K562 (cell line): ENCODE measurements around the gene SKIDA1. TPM values are rescaled to one million over a fixed set of nuclear protein-coding genes. Genes with fewer than 3 reads are reported as not detected.
A peak's percentile ranks its signal among the peaks of the same experiment; 100 is the strongest.

Experiments used
- ATAC-seq: fragments of 200-7000 bp; cut with Tn5 transposase; 3 replicates; pipeline ENCODE4 v1.9.1; 2020; ENCODE audit warnings: moderate library complexity
- BruUV-seq: library from RNA; stranded (reverse); fragments of 400-500 nt; replicated peaks from 2 replicates; lab custom pipeline; 2021; lab: Mats Ljungman, UMichigan
- CTCF ChIA-PET: fragments of 300-600 bp; formaldehyde crosslinking; extraction: SDS; loops from one replicate; lab custom pipeline; 2021; ENCODE audit warnings: low intra/inter-chr PET ratio; lab: Yijun Ruan, JAX
- POLR2A ChIA-PET: fragments of 300-600, 350-650 bp; sonication (Branson Sonifier 250); formaldehyde crosslinking; extraction: SDS; loops from one replicate; lab custom pipeline; 2021; ENCODE audit warnings: antibody characterized with exemption, inconsistent platforms; lab: Yijun Ruan, JAX
- DNase-seq, 4 experiments: peaks; one replicate each; pipeline versions ENCODE4 v3.0.0 to v3.0.0-alpha.2; 2011 to 2018; ENCODE audit warnings: low spot score in 3 of 4, mixed read lengths in 3 of 4; ENCODE audit errors: extremely low read depth in 1 of 4
- FAIRE-seq: peaks from 2 replicates; lab custom pipeline; 2011; peaks lifted over from hg19 to GRCh38; lab: Jason Lieb, UNC
- H2AFZ ChIP-seq: 2 replicates; pipeline ENCODE4 v1.6.0; 2011; ENCODE audit warnings: low read depth, low read length, control low read depth, inconsistent platforms
- H3K27ac ChIP-seq: fragments of 200-600 bp; 3 replicates; pipeline ENCODE4 v1.8.0; 2011; ENCODE audit warnings: low read depth, mild to moderate bottlenecking, control low read depth, inconsistent platforms, low read length, moderate library complexity, mixed read lengths; ENCODE audit errors: extremely low read depth
- H3K27me3 ChIP-seq, 2 experiments: fragments of 300-600 bp in 1 of 2; 2 replicates in 1 of 2; 3 replicates in 1 of 2; pipeline versions ENCODE4 v1.6.0 to v1.8.0; 2011; ENCODE audit warnings: inconsistent platforms in 2 of 2, low read length in 2 of 2, mild to moderate bottlenecking in 1 of 2, mixed read lengths in 1 of 2, moderate library complexity in 1 of 2; ENCODE audit not compliant: control insufficient read depth in 2 of 2, insufficient read depth in 2 of 2
- H3K36me3 ChIP-seq: fragments of 300-600 bp; 3 replicates; pipeline ENCODE4 v1.8.0; 2011; ENCODE audit warnings: mild to moderate bottlenecking, low read length, inconsistent platforms; ENCODE audit not compliant: control insufficient read depth, insufficient read depth
- H3K4me1 ChIP-seq, 2 experiments: fragments of 200-600 bp in 1 of 2; replicated peaks in 1 of 2; 2 replicates in 1 of 2; 3 replicates in 1 of 2; pipeline versions ENCODE4 v1.5.1 to v1.8.0; 2011; ENCODE audit warnings: inconsistent platforms in 2 of 2, low read length in 2 of 2, mild to moderate bottlenecking in 1 of 2, mixed read lengths in 1 of 2, moderate library complexity in 1 of 2; ENCODE audit not compliant: control insufficient read depth in 2 of 2, insufficient read depth in 2 of 2
- H3K4me2 ChIP-seq: 2 replicates; pipeline ENCODE4 v1.6.1; 2011; ENCODE audit warnings: low read length, control low read depth, inconsistent platforms, mixed read lengths; ENCODE audit not compliant: insufficient read depth
- H3K4me3 ChIP-seq: fragments of 200-600 bp; sonication (generic), shearing (Covaris generic); 2 replicates; pipeline ENCODE4 v1.5.1; 2016; ENCODE audit warnings: control low read depth, inconsistent platforms
- H3K79me2 ChIP-seq: fragments of 200-600 bp; 3 replicates; pipeline ENCODE4 v1.8.0; 2011; ENCODE audit warnings: low read length, inconsistent platforms; ENCODE audit not compliant: control insufficient read depth, insufficient read depth
- H3K9ac ChIP-seq, 2 experiments: 2 replicates each; pipeline versions ENCODE4 v1.6.0 to v1.6.1; 2011; ENCODE audit warnings: low read depth in 2 of 2, low read length in 2 of 2, control low read depth in 1 of 2, inconsistent platforms in 1 of 2, mild to moderate bottlenecking in 1 of 2, mixed read lengths in 1 of 2; ENCODE audit not compliant: insufficient read depth in 1 of 2
- H3K9me1 ChIP-seq: one replicate; pipeline ENCODE4 v1.6.0; 2011; ENCODE audit warnings: inconsistent platforms, mild to moderate bottlenecking, low read length, moderate library complexity; ENCODE audit not compliant: control insufficient read depth, insufficient read depth
- H3K9me3 ChIP-seq: replicated peaks from 2 replicates; pipeline ENCODE4 v1.5.1; 2011; ENCODE audit warnings: low read depth, low read length, inconsistent platforms; ENCODE audit not compliant: control insufficient read depth, insufficient read depth
- H4K20me1 ChIP-seq: replicated peaks from 2 replicates; pipeline ENCODE4 v1.6.1; 2011; ENCODE audit warnings: low read length, inconsistent platforms, mixed read lengths; ENCODE audit not compliant: control insufficient read depth, insufficient read depth
- ASH1L ChIP-seq: fragments of 450-650 bp; IDR thresholded peaks from 2 replicates; pipeline ENCODE4 v1.6.1; 2018; ENCODE audit warnings: borderline replicate concordance, mild to moderate bottlenecking, low read depth; ENCODE audit not compliant: partially characterized antibody
- CBX3 ChIP-seq, 2 experiments: IDR thresholded peaks; 1 replicate in 1 of 2; 2 replicates in 1 of 2; pipeline ENCODE4 v1.6.1; 2012; ENCODE audit warnings: inconsistent platforms in 2 of 2, low read length in 2 of 2, borderline replicate concordance in 1 of 2, control low read depth in 1 of 2
- EHMT2 ChIP-seq: fragments of 450-650 bp; IDR thresholded peaks from 2 replicates; pipeline ENCODE4 v1.6.1; 2018; ENCODE audit warnings: antibody characterized with exemption
- FOXA3 ChIP-seq, 2 experiments: fragments of 450-650 bp in 1 of 2; sonication (generic) in 1 of 2; formaldehyde crosslinking; IDR thresholded peaks in 1 of 2; conservative IDR thresholded peaks in 1 of 2; 2 replicates each; pipeline versions ENCODE4 v1.4.0 to v1.8.0; 2020 to 2022; ENCODE audit warnings: mild to moderate bottlenecking in 2 of 2, missing genetic modification reagents in 1 of 2
- HDAC2 ChIP-seq: fragments of 450-650 bp; IDR thresholded peaks from 2 replicates; pipeline ENCODE4 v1.6.1; 2016; ENCODE audit warnings: mild to moderate bottlenecking
- HINFP ChIP-seq: fragments of 450-650 bp; conservative IDR thresholded peaks from 2 replicates; pipeline ENCODE4 v1.6.1; 2016; ENCODE audit warnings: missing genetic modification characterization, low read depth, mild to moderate bottlenecking, control low read depth, missing compliant biosample characterization
- HNRNPLL ChIP-seq: fragments of 200-400 bp; formaldehyde crosslinking; IDR thresholded peaks from 2 replicates; pipeline ENCODE4 v1.6.1; 2017; ENCODE audit warnings: low read length, low read depth, mild to moderate bottlenecking; ENCODE audit not compliant: poor library complexity, severe bottlenecking
- KAT2B ChIP-seq: IDR thresholded peaks from one replicate; pipeline ENCODE4 v1.6.1; 2012; ENCODE audit warnings: low read depth, mild to moderate bottlenecking, control low read depth, inconsistent platforms, low read length, moderate library complexity
- KAT7 ChIP-seq: sonication (generic); formaldehyde crosslinking; IDR thresholded peaks from 2 replicates; pipeline ENCODE4 v1.8.0; 2022; ENCODE audit warnings: missing genetic modification reagents, mild to moderate bottlenecking, borderline replicate concordance
- KLF16 ChIP-seq: IDR thresholded peaks from 2 replicates; pipeline ENCODE4 v1.6.1; 2016; ENCODE audit warnings: antibody characterized with exemption
- NCOA2 ChIP-seq, 2 experiments: fragments of 450-650 bp; IDR thresholded peaks; 2 replicates each; pipeline ENCODE4 v1.6.1; 2018; ENCODE audit warnings: mild to moderate bottlenecking in 2 of 2, moderate library complexity in 1 of 2; ENCODE audit not compliant: partially characterized antibody in 2 of 2
- ZFPM2 ChIP-seq: fragments of 250-450 bp; sonication (Bioruptor Pico); IDR thresholded peaks from 2 replicates; pipeline ENCODE4 v1.5.1; 2022; ENCODE audit warnings: mild to moderate bottlenecking
- ZNF197 ChIP-seq: fragments of 200-800 bp; sonication (Bioruptor generic); IDR thresholded peaks from 2 replicates; pipeline ENCODE4 v1.6.1; 2016; ENCODE audit warnings: low read depth, missing genetic modification characterization, missing compliant biosample characterization
- ZNF584 ChIP-seq: fragments of 200-800 bp; sonication (Bioruptor generic); IDR thresholded peaks from 2 replicates; pipeline ENCODE4 v1.6.1; 2016; ENCODE audit warnings: low read depth, mild to moderate bottlenecking, missing genetic modification characterization, missing compliant biosample characterization
- ZNF717 ChIP-seq: fragments of 250-450 bp; sonication (Bioruptor Pico); IDR thresholded peaks from 2 replicates; pipeline ENCODE4 v1.5.0; 2021
- WGBS: fragments of 100-300 bp; shearing (Covaris generic); methylation state at CpG from one replicate; pipeline ENCODE4 v1.1.6; 2016; ENCODE audit warnings: low coverage, mixed read lengths; ENCODE audit not compliant: insufficient coverage; ENCODE audit errors: missing lambda C conversion rate; 5-methylcytosine and 5-hydroxymethylcytosine counted together
- in situ Hi-C: fragments of 300-500 bp; cut with MboI; formaldehyde crosslinking; loops from 4 replicates; pipeline ENCODE4 v1.15.0; 2018; ENCODE audit warnings: inconsistent platforms, mixed read lengths
- intact Hi-C: fragments of 100-400 bp; cut with micrococcal nuclease; formaldehyde crosslinking; loops from 2 replicates; pipeline ENCODE4 v1.14.2; 2022
- polyA plus RNA-seq, 8 experiments: library from polyadenylated mRNA; depleted of rRNA in 4 of 8; stranded (reverse) in 5 of 8; unstranded in 3 of 8; fragments of >200 nt; fragmentation: Nextera tagmentation in 2 of 8; fragmentation: Illumina TruSeq in 1 of 8; extraction: Ambion mirVana in 2 of 8; extraction: Trizol in 1 of 8; gene quantifications; 2 replicates each; pipeline versions ENCODE4 v1.2.1 to v1.2.3, GENCODE V29; 2011 to 2014; ENCODE audit warnings: inconsistent platforms in 1 of 8, missing spikeins in 1 of 8
- total RNA-seq, 7 experiments: library from RNA; depleted of rRNA in 6 of 7; stranded (reverse); fragments of >200 nt in 6 of 7; fragmentation: Illumina TruSeq in 2 of 7; extraction: Trizol in 2 of 7; gene quantifications; 2 replicates each; pipeline versions ENCODE4 v1.2.1 to v1.2.3, GENCODE V29; 2011 to 2021; ENCODE audit warnings: low replicate concordance in 1 of 7
- TF ChIP-seq, protein P1 (sequence below): fragments of 200-800 bp; sonication (Bioruptor generic); IDR thresholded peaks from 2 replicates; pipeline ENCODE4 v1.6.1; 2017; ENCODE audit warnings: missing genetic modification characterization, missing compliant biosample characterization

Gene SKIDA1
- total and polyA plus RNA-seq, 9 of the 15 experiments (the other 6 are each of a cell fraction or from before 2014, with no cell fraction given), result 0.05 to 1.1 (median 0.42) TPM

DNA sequence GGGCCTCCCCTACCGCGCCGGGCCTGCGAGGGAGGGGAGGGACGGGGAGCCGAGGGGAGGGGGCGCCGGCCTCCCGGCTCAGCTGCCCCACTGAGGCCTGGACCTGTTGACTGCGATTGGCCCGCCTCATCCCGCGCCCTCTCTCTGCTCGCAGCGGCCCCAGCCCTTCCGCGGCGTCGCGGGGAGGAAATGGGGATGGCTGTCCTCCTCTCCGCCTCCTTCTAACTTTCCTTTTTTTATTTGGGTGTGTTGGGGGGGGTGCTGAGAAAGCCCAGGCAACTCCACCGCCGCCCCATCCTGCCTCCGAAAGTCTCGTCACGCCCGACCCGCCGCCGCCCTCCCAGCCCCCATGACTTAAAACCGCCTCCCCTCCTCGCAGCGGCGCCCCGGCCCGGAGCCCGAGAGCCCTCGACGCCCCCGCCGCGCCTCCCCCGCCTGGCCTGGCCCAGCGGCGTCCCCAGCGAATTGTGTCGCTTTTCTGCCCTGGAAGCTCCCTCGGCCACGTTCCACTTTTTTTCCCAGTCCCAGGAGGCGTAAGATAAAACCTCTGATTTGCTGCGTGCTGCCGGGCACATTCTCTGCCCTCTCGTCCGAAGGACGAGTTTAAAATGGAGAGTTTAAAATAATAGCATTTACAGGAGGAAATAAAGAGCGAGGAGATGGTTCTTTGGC lies 842 bp upstream of the SKIDA1 start (continued):
- TF ChIP-seq ZNF584 (CRISPR knock-in tag), result 0 out of 2 replicates have a peak, but pooled peaks have one; percentile 43
- no peak for TF ChIP-seq EHMT2
- no peak for TF ChIP-seq ASH1L

DNA sequence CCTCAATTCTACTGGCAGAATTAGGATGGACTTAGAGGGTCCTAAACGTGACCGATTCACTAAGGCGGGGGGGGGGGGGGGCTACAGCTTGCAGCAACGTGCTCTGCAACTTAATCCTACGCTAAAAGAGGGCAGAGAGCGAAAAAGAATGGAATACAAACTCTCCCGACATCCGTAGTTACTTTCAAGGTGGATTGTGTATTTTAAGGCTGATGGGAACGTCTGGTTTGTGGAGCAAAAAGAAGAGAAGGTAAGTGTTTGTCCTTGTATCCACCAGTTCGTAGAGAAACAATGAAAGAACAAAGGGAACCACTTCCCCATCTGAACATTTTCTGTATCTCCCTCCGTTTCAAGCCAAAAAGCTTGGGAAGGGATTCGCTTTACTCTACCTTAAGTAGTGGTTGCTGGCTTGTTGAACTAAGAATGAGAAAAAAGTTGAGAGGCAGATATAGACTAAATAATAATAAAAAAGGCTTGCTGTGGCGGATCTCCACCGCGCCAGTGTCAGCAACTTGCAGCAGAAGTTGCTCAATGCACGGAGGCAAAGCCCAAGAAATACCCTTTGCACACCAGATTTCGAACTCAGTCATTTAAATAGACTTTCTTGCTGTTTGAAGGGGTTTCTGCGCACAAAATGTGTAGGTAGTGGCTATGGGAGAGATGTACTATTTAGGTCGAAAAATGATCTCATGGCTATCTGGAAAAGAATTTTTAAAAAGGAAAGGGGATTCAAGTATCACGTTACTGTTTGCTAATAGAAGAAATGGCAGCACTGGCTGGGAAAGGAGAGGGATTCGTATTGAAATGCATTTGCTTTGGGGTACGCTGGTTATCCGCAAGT lies 736 bp downstream of the SKIDA1 start:
- ChIA-PET POLR2A (interaction anchor here (0.6 to 3.1 kb wide), 7 partner anchors 8 to 274 kb away, joined by 3 to 14 read pairs (median 4); no protein-coding TSS in a partner anchor), CTCF (no interaction called here)
- peaks cover 30% of the 10 kb centered on the region; the same call in 2 of the 3 replicates for H3K79me2 ChIP-seq
- no peaks in the 10 kb centered on the region for H3K27me3 ChIP-seq
- FAIRE-seq (peak; percentile 46), ATAC-seq (no peak), DNase-seq (peak in 1 of 4 experiments; percentile 47)
- no peaks in the 10 kb centered on the region for H4K20me1 ChIP-seq
- peak overlapping the region; percentile 87 to 90 for H3K9ac ChIP-seq
- H3K4me3 ChIP-seq, result peak overlapping the region; percentile 39
- in situ Hi-C loops (no loop called here), intact Hi-C loops (loop anchor here (5.0 kb wide), 1 partner anchor 793 kb away; the partner anchor contains the start of gene COMMD3)
- TSS peak; percentile 81 for BruUV-seq
- under 1% methylated on average over 22 of the region's 23 CpGs for WGBS
- peaks cover 15 to 20% of the 10 kb centered on the region in 2 experiments; a peak in 4 of 5 replicates for H3K4me1 ChIP-seq
- H3K9me1 ChIP-seq, result no peaks in the 10 kb centered on the region
- H2AFZ ChIP-seq, result peak overlapping the region; percentile 93
- peak overlapping the region; percentile 87 for H3K4me2 ChIP-seq
- no peaks in the 10 kb centered on the region for H3K9me3 ChIP-seq
- H3K27ac ChIP-seq, result peak overlapping the region; percentile 92
- H3K36me3 ChIP-seq, result no peaks in the 10 kb centered on the region
- TF ChIP-seq NCOA2 (IDR thresholded peaks at IDR 0.05; ENCODE audit: partially characterized antibody in 2 of 2) (no peak), HNRNPLL (peak; percentile 14), CBX3 (IDR thresholded peaks at IDR 0.05; ENCODE audit: borderline replicate concordance in 1 of 2, low read length in 2 of 2) (no peak), KAT7 (CRISPR knock-in tag) (0 out of 2 replicates have a peak, but pooled peaks have one; percentile 16), HDAC2 (no peak), KAT2B (no peak), ZNF197 (CRISPR knock-in tag) (no peak), HINFP (no peak), ZFPM2 (CRISPR knock-in tag) (no peak), ZNF717 (no peak), KLF16 (no peak), FOXA3 (CRISPR knock-in tag; conservative IDR thresholded peaks at IDR 0.05 in 1 of 2, IDR thresholded peaks at IDR 0.05 in 1 of 2) (no peak)
- TF ChIP-seq, protein P1, sequence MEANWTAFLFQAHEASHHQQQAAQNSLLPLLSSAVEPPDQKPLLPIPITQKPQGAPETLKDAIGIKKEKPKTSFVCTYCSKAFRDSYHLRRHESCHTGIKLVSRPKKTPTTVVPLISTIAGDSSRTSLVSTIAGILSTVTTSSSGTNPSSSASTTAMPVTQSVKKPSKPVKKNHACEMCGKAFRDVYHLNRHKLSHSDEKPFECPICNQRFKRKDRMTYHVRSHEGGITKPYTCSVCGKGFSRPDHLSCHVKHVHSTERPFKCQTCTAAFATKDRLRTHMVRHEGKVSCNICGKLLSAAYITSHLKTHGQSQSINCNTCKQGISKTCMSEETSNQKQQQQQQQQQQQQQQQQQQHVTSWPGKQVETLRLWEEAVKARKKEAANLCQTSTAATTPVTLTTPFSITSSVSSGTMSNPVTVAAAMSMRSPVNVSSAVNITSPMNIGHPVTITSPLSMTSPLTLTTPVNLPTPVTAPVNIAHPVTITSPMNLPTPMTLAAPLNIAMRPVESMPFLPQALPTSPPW (CRISPR knock-in tag), result peak; percentile 78
